GM19099 (cell line): ENCODE measurements around the gene QRFP.

Experiments
- POLR2A ChIP-seq: IDR thresholded peaks from 3 replicates; pipeline ENCODE4 v1.6.1; 2011; ENCODE audit warnings: low read depth; ENCODE audit not compliant: insufficient read length; ENCODE audit errors: extremely low read depth

Gene QRFP

GRCh38 chr9:130894546-130894945 lies 2.1 kb downstream of the QRFP start:
- TF ChIP-seq POLR2A: no peak

- no peak for TF ChIP-seq POLR2A
Observed at GRCh38 chr9:130893341-130894101, 3.1 kb downstream of the QRFP start.

GRCh38 chr9:130892477-130893304 lies 3.9 kb downstream of the QRFP start:
- no peak for TF ChIP-seq POLR2A

GRCh38 chr9:130891688-130892476 lies 4.7 kb downstream of the QRFP start:
- no peak for TF ChIP-seq POLR2A

GRCh38 chr9:130890870-130891687 lies 5.5 kb downstream of the QRFP start:
- no peak for TF ChIP-seq POLR2A

- TF ChIP-seq POLR2A: no peak
Observed at GRCh38 chr9:130890124-130890523, 6.5 kb downstream of the QRFP start.

GRCh38 chr9:130888146-130888885 lies 8.3 kb downstream of the QRFP start:
- TF ChIP-seq POLR2A: no peak

GRCh38 chr9:130887494-130888144 lies 9.0 kb downstream of the QRFP start:
- no peak for TF ChIP-seq POLR2A

- TF ChIP-seq POLR2A: no peak
Observed at GRCh38 chr9:130886981-130887380, 9.6 kb downstream of the QRFP start.

GRCh38 chr9:130885484-130886375 lies 10.9 kb downstream of the QRFP start:
- no peak for TF ChIP-seq POLR2A

GRCh38 chr9:130884542-130885483 lies 11.8 kb downstream of the QRFP start:
- TF ChIP-seq POLR2A: no peak
